Psoas muscle (tissue), 8 donors: ENCODE results near the gene DAB1. TPM values are rescaled to one million over a fixed set of nuclear protein-coding genes. Genes with fewer than 3 reads are reported as not detected.

ENCODE experiments used
- ATAC-seq, 4 donors: fragments of 200-7000 bp; cut with Tn5 transposase; one replicate each; pipeline ENCODE4 v1.9.1; 2020; ENCODE audit warnings: moderate library complexity in 3 of 4, mild to moderate bottlenecking in 2 of 4
- DNase-seq, 2 donors: peaks; one replicate each; pipeline ENCODE4 v3.0.0-alpha.2; 2020
- H3K27ac ChIP-seq: fragments of 200-600 bp; one replicate; pipeline ENCODE4 v1.8.0; 2022
- H3K27me3 ChIP-seq, 3 donors: fragments of 200-600 bp in 1 of 3; one replicate each; pipeline versions ENCODE4 v1.6.1 to v1.8.0; 2013 to 2022; ENCODE audit warnings: low read length in 2 of 3, mild to moderate bottlenecking in 2 of 3, moderate library complexity in 1 of 3; ENCODE audit not compliant: insufficient read depth in 3 of 3
- H3K36me3 ChIP-seq, 2 donors: fragments of 200-600 bp in 1 of 2; one replicate each; pipeline versions ENCODE4 v1.6.1 to v1.8.0; 2013 to 2022; ENCODE audit warnings: low read depth in 1 of 2, mild to moderate bottlenecking in 1 of 2, moderate library complexity in 1 of 2; ENCODE audit not compliant: insufficient read depth in 1 of 2
- H3K4me1 ChIP-seq: fragments of 200-600 bp; one replicate; pipeline ENCODE4 v1.8.0; 2022
- H3K4me3 ChIP-seq: fragments of 200-600 bp; one replicate; pipeline ENCODE4 v1.8.0; 2022; ENCODE audit warnings: mild to moderate bottlenecking
- H3K9me3 ChIP-seq: fragments of 200-600 bp; one replicate; pipeline ENCODE4 v1.8.0; 2022
- WGBS, 3 donors: extraction: QIAGEN DNeasy Blood & Tissue Kit; methylation state at CpG; one replicate each; pipeline versions ENCODE4 v1.1.6 to v1.1.7; 2013; 5-methylcytosine and 5-hydroxymethylcytosine counted together
- intact Hi-C, 2 donors: fragments of 100-400 bp; cut with DNase I; formaldehyde crosslinking; loops; one replicate each; pipeline versions ENCODE4 v1.11.0 to v1.14.2; 2022
- polyA plus RNA-seq, 3 donors: library from polyadenylated mRNA; stranded (reverse); fragments of 200-250 nt; gene quantifications; one replicate each; pipeline ENCODE4 v1.2.3, GENCODE V29; 2013
- total RNA-seq, 4 donors: library from RNA; stranded (reverse); fragmentation: NEBNext Ultra II Directional in 2 of 4; extraction: Animal tissue kit (Norgen Biotek cat#: 25700) in 2 of 4; gene quantifications; one replicate each; pipeline versions ENCODE4 v1.2.1 to v1.2.4, GENCODE V29; 2021 to 2023
- TF ChIP-seq, protein P1 (sequence below): fragments of 200-600 bp; IDR thresholded peaks from one replicate; pipeline ENCODE4 v1.8.0; 2022; ENCODE audit warnings: antibody characterized with exemption
- donor health status: healthy with polysubstance abuse.
- donor health status: DM: no; HTN: no; CAD: no; lungs with moderate emphysema.
- donor health status: Bipolar disorder and iron deficiency.
- donor health status: healthy.
- donor health status: DM: yes; HTN: yes; CAD: no.
- donor health status: DM: no; HTN: no; CAD: no.
- donor health status: DM: no; HTN: no; CAD: no.
- donor health status: DM: yes; HTN: yes; CAD: no.

DAB1 gene
- total and polyA plus RNA-seq, 7 donors, result 0.04 to 0.28 (median 0.09) TPM; not detected in 1

DNA sequence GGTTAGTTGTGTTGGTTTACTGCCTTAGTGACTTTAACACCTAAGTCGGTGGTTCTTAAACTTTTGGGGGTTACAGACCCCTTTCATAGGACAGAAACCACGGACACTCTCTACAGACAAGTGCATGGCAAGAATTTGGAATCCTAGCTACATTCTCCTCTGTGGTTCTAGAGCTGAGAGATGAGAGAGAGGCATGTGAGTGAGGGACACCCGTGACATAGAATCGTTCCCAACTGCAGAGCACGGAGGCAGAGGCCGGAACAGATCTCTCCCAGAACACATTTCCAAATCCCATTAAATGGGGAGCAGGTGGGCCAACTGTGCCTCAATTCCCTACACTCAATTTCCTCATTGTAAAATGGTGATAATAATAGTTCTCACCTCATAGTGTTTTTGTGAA is 60.7 kb downstream of the DAB1 start:
- Histone ChIP-seq H3K4me1 (no peaks in the 10 kb centered on the region), H3K27ac (no peak overlapping the region), H3K4me3 (no peak overlapping the region), H3K27me3 (no peaks in the 10 kb centered on the region), H3K36me3 (no peaks in the 10 kb centered on the region), H3K9me3 (peaks cover 3% of the 10 kb centered on the region)
- no peak for ATAC-seq
- intact Hi-C loops, result no loop called here
- no peak for DNase-seq
- WGBS, 3 donors, result 70 to 79% (median 71%) methylated on average over 6 of the region's 6 CpGs
- TF ChIP-seq, protein P1, sequence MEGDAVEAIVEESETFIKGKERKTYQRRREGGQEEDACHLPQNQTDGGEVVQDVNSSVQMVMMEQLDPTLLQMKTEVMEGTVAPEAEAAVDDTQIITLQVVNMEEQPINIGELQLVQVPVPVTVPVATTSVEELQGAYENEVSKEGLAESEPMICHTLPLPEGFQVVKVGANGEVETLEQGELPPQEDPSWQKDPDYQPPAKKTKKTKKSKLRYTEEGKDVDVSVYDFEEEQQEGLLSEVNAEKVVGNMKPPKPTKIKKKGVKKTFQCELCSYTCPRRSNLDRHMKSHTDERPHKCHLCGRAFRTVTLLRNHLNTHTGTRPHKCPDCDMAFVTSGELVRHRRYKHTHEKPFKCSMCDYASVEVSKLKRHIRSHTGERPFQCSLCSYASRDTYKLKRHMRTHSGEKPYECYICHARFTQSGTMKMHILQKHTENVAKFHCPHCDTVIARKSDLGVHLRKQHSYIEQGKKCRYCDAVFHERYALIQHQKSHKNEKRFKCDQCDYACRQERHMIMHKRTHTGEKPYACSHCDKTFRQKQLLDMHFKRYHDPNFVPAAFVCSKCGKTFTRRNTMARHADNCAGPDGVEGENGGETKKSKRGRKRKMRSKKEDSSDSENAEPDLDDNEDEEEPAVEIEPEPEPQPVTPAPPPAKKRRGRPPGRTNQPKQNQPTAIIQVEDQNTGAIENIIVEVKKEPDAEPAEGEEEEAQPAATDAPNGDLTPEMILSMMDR, result no peak

DNA sequence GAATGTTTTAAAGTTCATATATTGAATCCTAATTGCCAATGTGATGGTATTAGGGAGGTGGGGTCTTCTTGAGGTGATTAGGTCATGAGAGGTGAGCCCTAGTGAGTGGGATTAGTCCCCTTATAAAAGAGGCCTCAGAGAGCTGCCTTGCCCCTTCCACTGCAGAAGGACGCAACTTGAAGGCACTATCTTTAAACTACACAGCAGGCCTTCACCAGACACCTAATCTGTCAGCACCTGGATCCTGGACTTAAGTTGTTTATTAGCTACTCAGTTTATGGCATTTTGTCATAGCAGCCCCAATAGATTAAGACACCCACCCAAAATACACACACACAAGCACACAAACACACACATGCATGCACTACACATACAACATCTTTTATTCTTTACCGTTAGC is 61.4 kb downstream of the DAB1 start:
- 65 to 94% (median 71%) methylated on average over 2 of the region's 2 CpGs for WGBS, 3 donors
- DNase-seq (no peak), ATAC-seq (no peak)
- no peak overlapping the region for H3K27ac ChIP-seq
- no peak overlapping the region for H3K4me3 ChIP-seq
- no peaks in the 10 kb centered on the region for H3K27me3 ChIP-seq
- no peaks in the 10 kb centered on the region for H3K4me1 ChIP-seq
- H3K9me3 ChIP-seq, result peaks cover 3% of the 10 kb centered on the region
- intact Hi-C loops, result no loop called here
- H3K36me3 ChIP-seq, result no peaks in the 10 kb centered on the region
- TF ChIP-seq, protein P1, result no peak

DNA sequence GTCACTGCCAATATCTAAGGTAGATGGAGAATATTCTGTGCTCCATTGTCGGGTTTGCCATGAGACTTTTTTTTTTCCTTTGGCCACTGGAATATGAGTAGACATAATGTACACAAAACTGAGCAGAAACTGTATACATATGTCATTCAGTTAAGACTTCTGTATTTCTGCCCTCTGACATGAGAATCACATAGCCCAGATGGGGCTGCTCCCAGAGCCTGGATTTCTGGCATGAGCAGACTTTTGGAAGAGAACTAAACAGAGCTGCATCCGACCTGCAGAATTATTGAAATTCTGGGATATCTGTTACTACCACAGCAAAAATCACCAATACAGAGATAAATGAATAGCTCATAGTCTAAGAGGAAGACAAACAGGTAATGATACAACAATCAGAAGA is 62.3 kb downstream of the DAB1 start:
- H3K27me3 ChIP-seq, result no peaks in the 10 kb centered on the region
- H3K4me1 ChIP-seq, result no peaks in the 10 kb centered on the region
- H3K36me3 ChIP-seq, result no peaks in the 10 kb centered on the region
- ATAC-seq (no peak), DNase-seq (no peak)
- no peak overlapping the region for H3K4me3 ChIP-seq
- intact Hi-C loops, result no loop called here
- H3K27ac ChIP-seq, result no peak overlapping the region
- TF ChIP-seq, protein P1, result no peak
- peaks cover 3% of the 10 kb centered on the region for H3K9me3 ChIP-seq
- 73 to 86% (median 75%) methylated on average over 2 of the region's 2 CpGs for WGBS, 3 donors

DNA sequence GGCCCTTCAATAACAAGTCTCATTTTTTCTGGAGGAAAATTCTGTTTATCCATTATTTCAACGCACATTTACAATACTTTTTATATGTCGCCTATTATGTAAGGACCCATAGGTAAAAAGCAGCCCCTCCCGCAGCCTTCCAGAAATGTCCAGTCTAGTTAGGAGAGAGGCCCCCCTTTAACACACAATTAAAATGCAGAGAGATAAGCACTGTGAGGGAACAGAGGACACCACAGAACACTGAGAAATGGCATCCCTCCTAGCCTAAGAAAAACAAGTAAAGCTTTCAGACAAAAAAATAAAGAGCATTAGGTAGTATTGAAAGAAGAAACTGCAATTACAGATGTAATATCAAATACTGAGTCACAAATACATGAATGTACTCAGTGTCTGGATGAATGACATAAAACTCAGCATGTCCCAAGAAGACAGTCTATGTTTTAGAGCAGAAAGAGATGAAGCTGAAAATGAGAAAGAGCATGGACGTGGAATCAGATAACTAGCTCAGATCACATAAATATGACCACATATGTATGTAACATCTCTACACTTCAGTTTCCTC is 62.9 kb downstream of the DAB1 start:
- intact Hi-C loops, result no loop called here
- 93 to 96% (median 95%) methylated on average over 4 of the region's 4 CpGs for WGBS, 3 donors

More for the DNA sequence above, 62.9 kb downstream of the DAB1 start:
- DNase-seq (no peak), ATAC-seq (no peak)
- Histone ChIP-seq H3K36me3 (no peaks in the 10 kb centered on the region), H3K27me3 (no peaks in the 10 kb centered on the region), H3K4me1 (no peaks in the 10 kb centered on the region), H3K4me3 (no peak overlapping the region), H3K27ac (no peak overlapping the region), H3K9me3 (peaks cover 3% of the 10 kb centered on the region)
- TF ChIP-seq, protein P1, result no peak
